ENCODE measurements around the gene HERC4. TPM values are rescaled to one million over a fixed set of nuclear protein-coding genes. Genes with fewer than 3 reads are reported as not detected.

Gene HERC4
- total RNA-seq, 1 donor from 2014 or later = 76.1 TPM

GRCh38 chr10:67875340-67876238 lies 199.5 kb downstream of the HERC4 start:
- DNase-seq = no peak

Small RNA genes lying within 50 kb of the gene (small RNA-seq; reads per million reads assigned to genes)
- not detected for gene RN7SL220P (ENCODE audit: low replicate concordance)

Other genes with a start within 250 kb of the HERC4 start
- gene DNAJC12, start 237.1 kb downstream of the HERC4 start, total RNA-seq = 8.2 TPM
- 28.2 TPM for gene SIRT1, start 190.6 kb downstream of the HERC4 start, total RNA-seq
- gene MYPN, start 34.2 kb upstream of the HERC4 start, total RNA-seq = 92.0 TPM
- 0.82 TPM for gene ATOH7, start 156.8 kb upstream of the HERC4 start, total RNA-seq

Data from tongue (tissue), 3 donors.